Panc1 (cell line): ENCODE data around the gene MPP2. TPM values are rescaled to one million over a fixed set of nuclear protein-coding genes. Genes with fewer than 3 reads are reported as not detected.
"Not testable (repeated sequence)": the region's sequence is repeated elsewhere in the genome, so short reads cannot be mapped to it uniquely, and the experiment has no call there.

Source experiments
- ATAC-seq: fragments of 200-7000 bp; cut with Tn5 transposase; 2 replicates; pipeline ENCODE4 v1.9.1; 2020; ENCODE audit warnings: mild to moderate bottlenecking, moderate library complexity
- BruUV-seq: library from RNA; stranded (reverse); fragments of 400-500 nt; replicated peaks from 2 replicates; lab custom pipeline; 2021; lab: Mats Ljungman, UMichigan
- CTCF ChIA-PET: fragments of 300-600 bp; sonication (Branson Sonifier 250); formaldehyde crosslinking; loops from one replicate; lab custom pipeline; 2022; ENCODE audit warnings: antibody characterized with exemption; lab: Charles Lee
- POLR2A ChIA-PET: fragments of 300-600 bp; sonication (Branson Sonifier 250); formaldehyde crosslinking; loops from one replicate; lab custom pipeline; 2022; ENCODE audit warnings: antibody characterized with exemption; lab: Charles Lee
- DNase-seq: peaks from one replicate; pipeline ENCODE4 v3.0.0-alpha.2; 2010; ENCODE audit warnings: low read depth, low spot score
- H3K27ac ChIP-seq: 2 replicates; pipeline ENCODE4 v1.5.1; 2011; ENCODE audit warnings: mild to moderate bottlenecking, low read length, inconsistent platforms
- H3K27me3 ChIP-seq: fragments of 200-500 bp; sonication (Bioruptor generic); 2 replicates; pipeline ENCODE4 v1.6.0; 2014; ENCODE audit warnings: low read length, inconsistent platforms; ENCODE audit not compliant: control insufficient read depth, insufficient read depth
- H3K36me3 ChIP-seq: fragments of 200-500 bp; sonication (Bioruptor generic); 2 replicates; pipeline ENCODE4 v1.5.1; 2014; ENCODE audit warnings: inconsistent platforms, mild to moderate bottlenecking, low read length, moderate library complexity; ENCODE audit not compliant: control insufficient read depth, insufficient read depth
- H3K4me1 ChIP-seq: 2 replicates; pipeline ENCODE4 v1.5.1; 2011; ENCODE audit warnings: inconsistent platforms, mild to moderate bottlenecking, low read length, moderate library complexity; ENCODE audit not compliant: control insufficient read depth, insufficient read depth
- H3K4me3 ChIP-seq, 2 experiments: 2 replicates each; pipeline ENCODE4 v1.5.1; 2011 to 2012; ENCODE audit warnings: low read depth in 2 of 2, low read length in 2 of 2, mild to moderate bottlenecking in 2 of 2, inconsistent platforms in 1 of 2, moderate library complexity in 1 of 2
- H3K9me3 ChIP-seq: fragments of 200-500 bp; sonication (Bioruptor generic); 2 replicates; pipeline ENCODE4 v1.5.1; 2014; ENCODE audit warnings: low read depth, mild to moderate bottlenecking, inconsistent platforms, low read length, moderate library complexity; ENCODE audit not compliant: control insufficient read depth, insufficient read depth
- CTCF ChIP-seq: fragments of 450-650 bp; IDR thresholded peaks from 2 replicates; pipeline ENCODE4 v1.5.1; 2017; ENCODE audit warnings: mild to moderate bottlenecking
- POLR2AphosphoS5 ChIP-seq: IDR thresholded peaks from 2 replicates; pipeline ENCODE4 v1.6.1; 2012; ENCODE audit warnings: mild to moderate bottlenecking, low read depth, low read length, moderate library complexity
- REST ChIP-seq, 2 experiments: IDR thresholded peaks; 2 replicates each; pipeline ENCODE4 v1.6.1; 2011 to 2012; ENCODE audit warnings: low read depth in 2 of 2, control low read depth in 1 of 2, low read length in 1 of 2, mild to moderate bottlenecking in 1 of 2, moderate library complexity in 1 of 2; ENCODE audit not compliant: insufficient read depth in 1 of 2
- SIN3A ChIP-seq: IDR thresholded peaks from 2 replicates; pipeline ENCODE4 v1.6.1; 2012; ENCODE audit warnings: low read depth, mild to moderate bottlenecking, low read length, moderate library complexity, borderline replicate concordance; ENCODE audit not compliant: insufficient read depth
- TCF7L2 ChIP-seq: IDR thresholded peaks from 2 replicates; pipeline ENCODE4 v1.6.1; 2011; ENCODE audit warnings: mild to moderate bottlenecking, low read depth, low read length, inconsistent platforms
- in situ Hi-C: cut with HindIII; loops from 2 replicates; pipeline ENCODE4 v1.10.0; 2016; ENCODE audit warnings: low sequenced_read_pairs, low pct_unique_long_range_greater_than_20kb
- intact Hi-C: fragments of 100-400 bp; cut with micrococcal nuclease; formaldehyde crosslinking; loops from one replicate; pipeline ENCODE4 v1.10.0; 2022; ENCODE audit not compliant: unreplicated experiment
- total RNA-seq: library from RNA; stranded (reverse); gene quantifications from one replicate; pipeline ENCODE4 v1.2.1, GENCODE V29; 2021; ENCODE audit not compliant: unreplicated experiment

The MPP2 gene
- total RNA-seq, 1 experiment from 2014 or later = 3.5 TPM

GRCh38 chr17:43871946-43872690 is 35.2 kb downstream of the MPP2 start:
- 0 out of 2 replicates have a peak, but pooled peaks cover 4% of the 10 kb centered on the region for H3K4me1 ChIP-seq
- ATAC-seq (no peak), DNase-seq (no peak)
- no peaks in the 10 kb centered on the region for H3K36me3 ChIP-seq
- CTCF ChIA-PET = interaction anchor here (0.7 kb wide), 1 partner anchor 26 kb away, joined by 3 read pairs; no protein-coding TSS in a partner anchor
- intact Hi-C loops (no loop called here), in situ Hi-C loops (no loop called here)
- H3K4me3 ChIP-seq = peak overlapping the region; percentile 4 to 26; a peak in 3 of 4 replicates
- no peak for TF ChIP-seq TCF7L2
- no peak for TF ChIP-seq SIN3A
- TF ChIP-seq POLR2AphosphoS5 = no peak
- no peak for TF ChIP-seq REST (IDR thresholded peaks at IDR 0.05; ENCODE audit: insufficient read depth in 1 of 2, low read depth in 2 of 2, low read length in 1 of 2)
- no TSS peak for BruUV-seq
- POLR2A ChIA-PET = no interaction called here
- H3K27ac ChIP-seq = no peak overlapping the region
- H3K27me3 ChIP-seq = no peaks in the 10 kb centered on the region
- H3K9me3 ChIP-seq = no peaks in the 10 kb centered on the region

GRCh38 chr17:43869031-43869430 is 38.3 kb downstream of the MPP2 start:
- H3K36me3 ChIP-seq, POLR2A ChIA-PET, BruUV-seq, ATAC-seq, intact Hi-C loops, in situ Hi-C loops, H3K27ac ChIP-seq, H3K9me3 ChIP-seq, H3K4me1 ChIP-seq, DNase-seq, H3K4me3 ChIP-seq, H3K27me3 ChIP-seq, CTCF ChIA-PET: not testable (repeated sequence)

GRCh38 chr17:43868226-43868994 is 38.9 kb downstream of the MPP2 start:
- CTCF ChIA-PET = no interaction called here
- Histone ChIP-seq H3K4me1 (0 out of 2 replicates have a peak, but pooled peaks cover 4% of the 10 kb centered on the region), H3K27me3 (no peaks in the 10 kb centered on the region), H3K27ac (no peak overlapping the region), H3K4me3 (no peak overlapping the region), H3K9me3 (no peaks in the 10 kb centered on the region), H3K36me3 (no peaks in the 10 kb centered on the region)
- no peak for ATAC-seq
- POLR2A ChIA-PET = no interaction called here
- in situ Hi-C loops (no loop called here), intact Hi-C loops (no loop called here)
- BruUV-seq = no TSS peak
- TF ChIP-seq CTCF = no peak
- TF ChIP-seq POLR2AphosphoS5 = no peak
- no peak for TF ChIP-seq TCF7L2
- no peak for TF ChIP-seq REST (IDR thresholded peaks at IDR 0.05; ENCODE audit: insufficient read depth in 1 of 2, low read depth in 2 of 2, low read length in 1 of 2)
- TF ChIP-seq SIN3A = no peak
- DNase-seq = no peak
